ENCODE data around the gene FSTL5. TPM values are rescaled to one million over a fixed set of nuclear protein-coding genes. Genes with fewer than 3 reads are reported as not detected.

The FSTL5 gene
- total and polyA plus RNA-seq, 9 of the 15 experiments (the other 6 are each of a cell fraction or from before 2014, with no cell fraction given) = 0.09 to 3.1 (median 0.50) TPM; not detected in 1

- no peaks in the 10 kb centered on the region for H3K4me1 ChIP-seq (replicated peaks in 1 of 2; ENCODE audit: control insufficient read depth in 2 of 2, insufficient read depth in 2 of 2, low read length in 2 of 2)
- H3K36me3 ChIP-seq (ENCODE audit: control insufficient read depth, insufficient read depth, low read length) = no peaks in the 10 kb centered on the region
- H3K9ac ChIP-seq (ENCODE audit: insufficient read depth in 1 of 2, low read depth in 2 of 2, low read length in 2 of 2) = no peak overlapping the region
- no TSS peak for BruUV-seq (replicated peaks)
- H3K79me2 ChIP-seq (ENCODE audit: control insufficient read depth, insufficient read depth, low read length) = no peaks in the 10 kb centered on the region
- H3K27me3 ChIP-seq (ENCODE audit: control insufficient read depth in 2 of 2, insufficient read depth in 2 of 2, low read length in 2 of 2) = no peaks in the 10 kb centered on the region
- H3K9me3 ChIP-seq (replicated peaks; ENCODE audit: control insufficient read depth, insufficient read depth, low read depth, low read length) = no peaks in the 10 kb centered on the region
- H3K4me2 ChIP-seq (ENCODE audit: insufficient read depth, low read length) = no peak overlapping the region
- intact Hi-C loops (cut with micrococcal nuclease) (no loop called here), in situ Hi-C loops (cut with MboI) (no loop called here)
- FAIRE-seq (no peak), ATAC-seq (no peak), DNase-seq (ENCODE audit: extremely low read depth in 1 of 4, low spot score in 3 of 4) (no peak)
- TF ChIP-seq TRIM24 (IDR thresholded peaks at IDR 0.05) (no peak), GTF2F1 (IDR thresholded peaks at IDR 0.05; ENCODE audit: low read depth, low read length) (no peak), NR2C1 (IDR thresholded peaks at IDR 0.05) (no peak), NR2C1 (tag; IDR thresholded peaks at IDR 0.05) (no peak), HNRNPUL1 (IDR thresholded peaks at IDR 0.05; ENCODE audit: low read length) (no peak), MNT (conservative IDR thresholded peaks at IDR 0.05) (no peak)
- H3K9me1 ChIP-seq (ENCODE audit: control insufficient read depth, insufficient read depth, low read length) = no peaks in the 10 kb centered on the region
- no peak overlapping the region for H2AFZ ChIP-seq (ENCODE audit: low read depth, low read length)
- H3K4me3 ChIP-seq = no peak overlapping the region
- ChIA-PET POLR2A (no interaction called here), CTCF (ENCODE audit: low intra/inter-chr PET ratio) (no interaction called here)
- H4K20me1 ChIP-seq (replicated peaks; ENCODE audit: control insufficient read depth, insufficient read depth, low read length) = no peaks in the 10 kb centered on the region
- no peak overlapping the region for H3K27ac ChIP-seq (ENCODE audit: extremely low read depth, low read depth, low read length)
- 0% methylated on average over 2 of the region's 9 CpGs for WGBS (ENCODE audit: insufficient coverage, low coverage, missing lambda C conversion rate)
Observed at GRCh38 chr4:161404346-161405110, 759.3 kb downstream of the FSTL5 start.
